ENCODE results near the gene CAGE1. TPM values are rescaled to one million over a fixed set of nuclear protein-coding genes. Genes with fewer than 3 reads are reported as not detected.

The CAGE1 gene
- total RNA-seq, 2 donors from 2014 or later = 0.26 TPM; not detected in 1

DNA sequence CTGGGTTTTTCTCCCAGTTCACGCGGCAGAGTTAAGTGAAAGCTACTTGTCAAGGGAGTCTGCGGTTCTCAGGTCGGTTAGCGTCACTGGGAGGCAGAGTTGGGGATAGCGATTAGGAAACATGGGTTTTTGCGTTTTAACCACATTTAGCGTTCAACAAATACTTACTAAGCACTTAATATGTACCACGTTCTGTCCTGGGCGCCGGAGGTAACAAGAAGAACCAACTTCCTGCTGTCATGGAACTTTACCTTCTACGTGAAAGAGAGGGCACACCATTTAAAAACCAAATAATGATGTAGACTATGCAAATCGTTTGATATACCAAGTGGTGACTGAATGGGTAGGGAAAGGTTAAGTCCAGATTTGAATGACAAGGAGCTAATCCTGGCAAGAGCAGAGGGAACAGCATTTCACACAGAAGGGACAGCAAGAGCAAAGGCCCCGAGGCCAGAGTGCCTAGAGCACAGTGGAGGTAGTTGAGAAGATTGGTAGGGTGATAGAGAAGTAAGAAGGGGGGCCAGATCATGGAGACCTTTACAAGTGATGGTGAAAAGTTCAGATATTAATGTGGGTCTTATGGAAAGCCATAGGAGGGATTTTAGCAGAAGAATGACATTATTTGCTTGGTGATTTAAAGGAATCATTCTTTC, 810 bp upstream of the CAGE1 start:
- intact Hi-C loops (cut with DNase I) = no loop called here
- peaks cover 25% of the 10 kb centered on the region for H3K4me1 ChIP-seq
- no peak for DNase-seq
- ATAC-seq = no peak
- H3K9me3 ChIP-seq = no peaks in the 10 kb centered on the region
- H3K36me3 ChIP-seq (replicated peaks in 1 of 2; ENCODE audit: insufficient read depth in 1 of 2, low read depth in 2 of 2) = peaks cover 0 to 7% of the 10 kb centered on the region in 2 donors
- H3K27ac ChIP-seq = peak overlapping the region; percentile 76 to 96 (median 88)
- no peaks in the 10 kb centered on the region for H3K27me3 ChIP-seq
- H3K4me3 ChIP-seq = peak overlapping the region; percentile 71 to 73
- 1 to 2% methylated on average over 14 of the region's 14 CpGs for WGBS, 2 donors
- TF ChIP-seq, protein P1, sequence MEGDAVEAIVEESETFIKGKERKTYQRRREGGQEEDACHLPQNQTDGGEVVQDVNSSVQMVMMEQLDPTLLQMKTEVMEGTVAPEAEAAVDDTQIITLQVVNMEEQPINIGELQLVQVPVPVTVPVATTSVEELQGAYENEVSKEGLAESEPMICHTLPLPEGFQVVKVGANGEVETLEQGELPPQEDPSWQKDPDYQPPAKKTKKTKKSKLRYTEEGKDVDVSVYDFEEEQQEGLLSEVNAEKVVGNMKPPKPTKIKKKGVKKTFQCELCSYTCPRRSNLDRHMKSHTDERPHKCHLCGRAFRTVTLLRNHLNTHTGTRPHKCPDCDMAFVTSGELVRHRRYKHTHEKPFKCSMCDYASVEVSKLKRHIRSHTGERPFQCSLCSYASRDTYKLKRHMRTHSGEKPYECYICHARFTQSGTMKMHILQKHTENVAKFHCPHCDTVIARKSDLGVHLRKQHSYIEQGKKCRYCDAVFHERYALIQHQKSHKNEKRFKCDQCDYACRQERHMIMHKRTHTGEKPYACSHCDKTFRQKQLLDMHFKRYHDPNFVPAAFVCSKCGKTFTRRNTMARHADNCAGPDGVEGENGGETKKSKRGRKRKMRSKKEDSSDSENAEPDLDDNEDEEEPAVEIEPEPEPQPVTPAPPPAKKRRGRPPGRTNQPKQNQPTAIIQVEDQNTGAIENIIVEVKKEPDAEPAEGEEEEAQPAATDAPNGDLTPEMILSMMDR (IDR thresholded peaks at IDR 0.05) = no peak

DNA sequence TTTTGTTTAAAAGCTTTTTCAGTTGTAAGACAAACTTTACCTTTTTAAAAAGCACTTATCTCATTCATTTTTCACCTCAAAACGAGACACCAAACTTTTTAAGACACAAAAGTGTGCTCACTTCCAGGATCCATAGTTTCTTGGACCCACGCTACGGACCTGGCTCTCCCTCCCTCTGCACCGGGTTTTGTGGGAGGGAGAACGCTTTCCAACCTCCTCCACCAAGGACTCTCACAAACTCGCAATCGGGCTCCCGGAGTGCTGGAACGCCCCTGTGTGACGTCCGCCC, 436 bp downstream of the CAGE1 start:
- ATAC-seq = peak; percentile 81
- TF ChIP-seq POLR2A (IDR thresholded peaks at IDR 0.05) = no peak
- H3K9me3 ChIP-seq = no peaks in the 10 kb centered on the region
- 0 to 2% methylated on average over 5 to 11 of the region's 11 CpGs for WGBS, 2 donors
- H3K27me3 ChIP-seq = no peaks in the 10 kb centered on the region
- peak overlapping the region; percentile 76 to 96 (median 88) for H3K27ac ChIP-seq
- peaks cover 25% of the 10 kb centered on the region for H3K4me1 ChIP-seq
- peaks cover 0 to 2% of the 10 kb centered on the region in 2 donors for H3K36me3 ChIP-seq (replicated peaks in 1 of 2; ENCODE audit: insufficient read depth in 1 of 2, low read depth in 2 of 2)
- H3K4me3 ChIP-seq = peak overlapping the region; percentile 71 to 73
- DNase-seq = peak in 3 of 4 donors; percentile 70 to 83 (median 73)
- intact Hi-C loops (cut with DNase I) = no loop called here

DNA sequence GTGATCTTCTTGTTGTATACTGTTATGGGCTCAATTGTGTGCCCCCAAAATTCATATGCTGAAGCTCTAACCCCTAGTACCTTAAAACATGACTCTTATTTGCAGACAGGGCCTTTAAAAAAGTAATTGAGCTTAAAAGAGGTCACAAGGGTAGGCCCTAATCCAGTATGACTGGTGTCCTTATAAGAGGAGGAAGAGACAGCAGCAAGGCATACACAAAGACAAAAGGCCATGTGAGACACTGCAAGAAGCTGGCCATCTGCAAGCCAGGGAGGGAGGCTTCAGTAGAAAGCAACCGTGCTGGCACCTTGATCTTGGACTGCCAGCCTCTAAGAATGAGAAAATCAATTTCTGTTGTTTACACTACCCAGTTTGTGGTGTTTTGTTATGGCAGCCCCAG, 8.4 kb downstream of the CAGE1 start:
- Histone ChIP-seq H3K4me1 (no peaks in the 10 kb centered on the region), H3K27ac (no peak overlapping the region), H3K36me3 (replicated peaks in 1 of 2; ENCODE audit: insufficient read depth in 1 of 2, low read depth in 2 of 2) (no peaks in the 10 kb centered on the region), H3K9me3 (no peaks in the 10 kb centered on the region), H3K4me3 (no peak overlapping the region), H3K27me3 (no peaks in the 10 kb centered on the region)
- no peak for ATAC-seq
- 17 to 53% methylated on average over 1 of the region's 1 CpG for WGBS, 2 donors
- no peak for DNase-seq
- intact Hi-C loops (cut with DNase I) = no loop called here
- TF ChIP-seq, protein P1 (IDR thresholded peaks at IDR 0.05) = no peak

DNA sequence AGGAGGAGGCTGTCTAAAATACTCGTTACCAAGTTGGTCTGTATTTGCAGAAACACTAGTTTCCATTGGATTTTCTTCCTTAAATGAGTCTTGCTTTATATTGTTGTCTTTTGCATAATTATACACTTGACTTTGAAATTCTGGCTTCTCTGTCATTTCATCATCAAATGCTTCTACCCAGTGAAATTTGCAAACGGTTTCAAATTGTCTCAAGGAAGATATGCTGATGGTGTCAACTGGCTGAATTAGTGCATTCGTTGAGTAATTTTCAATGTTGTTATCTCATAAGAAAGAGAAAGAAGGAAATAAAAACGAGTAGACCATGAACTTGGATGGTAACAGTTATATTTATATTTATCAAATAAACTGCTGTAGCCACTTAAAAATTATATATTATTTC, 10.8 kb downstream of the CAGE1 start:
- no peak for ATAC-seq
- Histone ChIP-seq H3K4me1 (no peaks in the 10 kb centered on the region), H3K27me3 (no peaks in the 10 kb centered on the region), H3K36me3 (replicated peaks in 1 of 2; ENCODE audit: insufficient read depth in 1 of 2, low read depth in 2 of 2) (no peaks in the 10 kb centered on the region), H3K4me3 (no peak overlapping the region), H3K27ac (no peak overlapping the region), H3K9me3 (no peaks in the 10 kb centered on the region)
- DNase-seq = no peak
- TF ChIP-seq POLR2A (IDR thresholded peaks at IDR 0.05) = no peak
- TF ChIP-seq, protein P1 (IDR thresholded peaks at IDR 0.05) = no peak
- intact Hi-C loops (cut with DNase I) = no loop called here
- 48 to 63% methylated on average over 4 of the region's 4 CpGs for WGBS, 2 donors

DNA sequence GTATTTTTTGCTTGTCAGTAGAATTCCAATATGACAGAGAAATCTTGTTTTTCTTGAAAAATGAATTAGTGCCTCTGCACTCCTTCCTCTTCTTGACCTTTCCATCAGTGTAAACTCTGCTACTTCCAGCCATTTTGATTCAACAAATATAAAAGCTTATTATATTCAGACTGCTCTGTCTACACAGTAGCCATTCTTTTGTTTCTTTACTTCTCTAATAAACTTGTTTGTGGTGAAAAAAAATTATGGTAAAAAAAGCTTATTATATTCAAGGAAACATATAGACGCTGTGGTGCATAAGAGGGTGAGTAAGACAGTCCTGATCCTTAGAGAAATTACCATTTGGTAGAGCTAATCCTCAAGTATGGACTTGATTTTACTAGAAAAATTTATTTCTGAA, 11.6 kb downstream of the CAGE1 start:
- Histone ChIP-seq H3K36me3 (replicated peaks in 1 of 2; ENCODE audit: insufficient read depth in 1 of 2, low read depth in 2 of 2) (no peaks in the 10 kb centered on the region), H3K4me3 (no peak overlapping the region), H3K9me3 (no peaks in the 10 kb centered on the region), H3K27ac (no peak overlapping the region), H3K27me3 (no peaks in the 10 kb centered on the region), H3K4me1 (no peaks in the 10 kb centered on the region)
- DNase-seq (no peak), ATAC-seq (no peak)
- WGBS, 2 donors = 95 to 96% methylated on average over 1 of the region's 1 CpG
- intact Hi-C loops (cut with DNase I) = no loop called here
- no peak for TF ChIP-seq POLR2A (IDR thresholded peaks at IDR 0.05)

DNA sequence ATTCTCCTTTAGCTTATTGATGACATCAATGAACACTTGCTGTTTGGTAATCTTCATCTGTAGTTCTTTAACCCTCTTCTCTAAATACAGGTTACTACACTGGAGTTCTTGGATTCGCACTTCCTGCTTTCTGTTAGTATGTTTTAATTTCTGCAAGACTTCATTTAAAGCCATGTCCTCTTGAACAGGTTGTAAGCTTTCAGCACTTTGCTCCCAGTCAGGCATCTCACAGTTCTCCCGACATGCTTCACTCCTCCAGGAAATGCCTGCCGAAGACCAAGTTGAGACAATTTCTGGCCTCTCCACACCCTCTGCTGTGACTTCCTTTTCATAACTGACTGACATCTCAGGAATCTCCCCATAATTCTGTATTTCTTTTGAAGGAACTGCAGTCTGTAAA, 15.8 kb downstream of the CAGE1 start:
- no peaks in the 10 kb centered on the region for H3K4me1 ChIP-seq
- H3K9me3 ChIP-seq = no peaks in the 10 kb centered on the region
- intact Hi-C loops (cut with DNase I) = no loop called here
- no peaks in the 10 kb centered on the region for H3K27me3 ChIP-seq
- no peaks in the 10 kb centered on the region for H3K36me3 ChIP-seq (replicated peaks in 1 of 2; ENCODE audit: insufficient read depth in 1 of 2, low read depth in 2 of 2)
- ATAC-seq = no peak
- H3K4me3 ChIP-seq = no peak overlapping the region
- no peak overlapping the region for H3K27ac ChIP-seq
- TF ChIP-seq, protein P1 (IDR thresholded peaks at IDR 0.05) = no peak
- TF ChIP-seq POLR2A (IDR thresholded peaks at IDR 0.05) = no peak
- 61 to 77% methylated on average over 3 of the region's 3 CpGs for WGBS, 2 donors
- no peak for DNase-seq

All from body of pancreas (tissue), 4 donors.